Measurements from ENCODE around the gene CHRNB1.
"Not testable (repeated sequence)": the region's sequence is repeated elsewhere in the genome, so short reads cannot be mapped to it uniquely, and the experiment has no call there.

Gene CHRNB1

GRCh38 chr17:7481275-7481674 is 36.4 kb downstream of the CHRNB1 start, which contains the start of gene SLC35G6:
Gene SLC35G6 (plus strand): TSS chr17:7481446. CDS start chr17:7481517, 71 bp downstream.
- H4K8ac ChIP-seq (ENCODE audit: low read depth, low read length) = not testable (repeated sequence)
- no CpG with 5 or more reads among the region's 4 CpGs for whole genome bisulfite sequencing, 2 donors (ENCODE audit: extremely low coverage in 2 of 2, insufficient read length in 2 of 2, insufficient replicate concordance in 1 of 2)
- H3K4me3 ChIP-seq (ENCODE audit: low read length in 2 of 2) = peak within 1 kb of the TSS in 1 of 2 donors; percentile 92

GRCh38 chr17:7481842-7482741 is 37.2 kb downstream of the CHRNB1 start:
- H3K9ac ChIP-seq (ENCODE audit: low read depth, low read length, poor library complexity); H2BK12ac ChIP-seq (ENCODE audit: low read length); H3K27ac ChIP-seq (replicated peaks; ENCODE audit: low read length); H3K4me2 ChIP-seq (ENCODE audit: insufficient read depth, low read length, poor library complexity, severe bottlenecking); H3K14ac ChIP-seq (ENCODE audit: low read length); H3K79me1 ChIP-seq (ENCODE audit: low read depth, low read length); H3K9me3 ChIP-seq (replicated peaks in 1 of 2; ENCODE audit: control insufficient read depth in 2 of 2, insufficient read depth in 1 of 2, low read depth in 1 of 2, low read length in 2 of 2); H3K27me3 ChIP-seq (ENCODE audit: control insufficient read depth in 3 of 3, insufficient read depth in 3 of 3, low read depth in 1 of 3, low read length in 3 of 3); H2BK120ac ChIP-seq (ENCODE audit: low read depth, low read length); H2AFZ ChIP-seq (ENCODE audit: low read length); H4K8ac ChIP-seq (ENCODE audit: low read depth, low read length); H3K18ac ChIP-seq (ENCODE audit: low read length); DNase-seq (ENCODE audit: low spot score): not testable (repeated sequence)
- H4K91ac ChIP-seq (ENCODE audit: low read depth, low read length, poor library complexity) = peak overlapping the region; percentile 22
- H3K36me3 ChIP-seq (replicated peaks in 1 of 2; ENCODE audit: control insufficient read depth in 2 of 2, insufficient read depth in 2 of 2, low read length in 2 of 2) = peaks cover 0 to 15% of the 10 kb centered on the region in 2 donors
- H2BK5ac ChIP-seq (ENCODE audit: low read length) = peak overlapping the region; percentile 43
- peak overlapping the region; percentile 46 for H3K4ac ChIP-seq (ENCODE audit: low read length)
- H3K4me3 ChIP-seq (ENCODE audit: low read length in 2 of 2) = peak overlapping the region in 1 of 2 donors; percentile 68
- peak overlapping the region; percentile 62 for H2BK15ac ChIP-seq (ENCODE audit: low read length)
- H3K23ac ChIP-seq (ENCODE audit: low read depth, low read length, poor library complexity) = peak overlapping the region; percentile 80
- H3K4me1 ChIP-seq (ENCODE audit: control insufficient read depth in 2 of 2, insufficient read depth in 1 of 2, low read depth in 1 of 2, low read length in 2 of 2) = peaks cover 28 to 36% of the 10 kb centered on the region in 2 donors
- no CpG with 5 or more reads among the region's 31 CpGs for WGBS, 2 donors (ENCODE audit: extremely low coverage in 2 of 2, insufficient read length in 2 of 2, insufficient replicate concordance in 1 of 2)
- peak overlapping the region; percentile 60 for H2AK5ac ChIP-seq (ENCODE audit: low read depth, low read length)

More at GRCh38 chr17:7481275-7481674, 36.4 kb downstream of the CHRNB1 start, which contains the start of gene SLC35G6:
- H2BK12ac ChIP-seq (ENCODE audit: low read length); H3K36me3 ChIP-seq (replicated peaks in 1 of 2; ENCODE audit: control insufficient read depth in 2 of 2, insufficient read depth in 2 of 2, low read length in 2 of 2); H3K9me3 ChIP-seq (replicated peaks in 1 of 2; ENCODE audit: control insufficient read depth in 2 of 2, insufficient read depth in 1 of 2, low read depth in 1 of 2, low read length in 2 of 2); H3K27ac ChIP-seq (replicated peaks; ENCODE audit: low read length); H3K18ac ChIP-seq (ENCODE audit: low read length); H4K91ac ChIP-seq (ENCODE audit: low read depth, low read length, poor library complexity); H2BK120ac ChIP-seq (ENCODE audit: low read depth, low read length); H3K14ac ChIP-seq (ENCODE audit: low read length); H3K79me1 ChIP-seq (ENCODE audit: low read depth, low read length); H3K27me3 ChIP-seq (ENCODE audit: control insufficient read depth in 3 of 3, insufficient read depth in 3 of 3, low read depth in 1 of 3, low read length in 3 of 3); H3K9ac ChIP-seq (ENCODE audit: low read depth, low read length, poor library complexity); DNase-seq (ENCODE audit: low spot score): not testable (repeated sequence)
- H2BK15ac ChIP-seq (ENCODE audit: low read length) = peak within 1 kb of the TSS; percentile 40
- H2AFZ ChIP-seq (ENCODE audit: low read length) = peak within 1 kb of the TSS; percentile 88
- H3K23ac ChIP-seq (ENCODE audit: low read depth, low read length, poor library complexity) = peak within 1 kb of the TSS; percentile 25
- H3K4me2 ChIP-seq (ENCODE audit: insufficient read depth, low read length, poor library complexity, severe bottlenecking) = peak within 1 kb of the TSS; percentile 77
- peaks cover 28 to 34% of the 10 kb centered on the region in 2 donors for H3K4me1 ChIP-seq (ENCODE audit: control insufficient read depth in 2 of 2, insufficient read depth in 1 of 2, low read depth in 1 of 2, low read length in 2 of 2)
- H2AK5ac ChIP-seq (ENCODE audit: low read depth, low read length) = peak within 1 kb of the TSS; percentile 60
- peak within 1 kb of the TSS; percentile 46 for H3K4ac ChIP-seq (ENCODE audit: low read length)
- peak within 1 kb of the TSS; percentile 43 for H2BK5ac ChIP-seq (ENCODE audit: low read length)

GRCh38 chr17:7482742-7483088 is 37.9 kb downstream of the CHRNB1 start:
- not testable (repeated sequence) for DNase-seq (ENCODE audit: low spot score)

More at GRCh38 chr17:7482742-7483088, 37.9 kb downstream of the CHRNB1 start:
- H3K4me3 ChIP-seq (ENCODE audit: low read length in 2 of 2) = peak overlapping the region in 1 of 2 donors; percentile 68
- H2AK5ac ChIP-seq (ENCODE audit: low read depth, low read length) = peak overlapping the region; percentile 53
- peak overlapping the region; percentile 62 for H2BK15ac ChIP-seq (ENCODE audit: low read length)
- H3K27me3 ChIP-seq (ENCODE audit: control insufficient read depth in 3 of 3, insufficient read depth in 3 of 3, low read depth in 1 of 3, low read length in 3 of 3); H3K79me1 ChIP-seq (ENCODE audit: low read depth, low read length); H3K4ac ChIP-seq (ENCODE audit: low read length); H2BK120ac ChIP-seq (ENCODE audit: low read depth, low read length); H3K14ac ChIP-seq (ENCODE audit: low read length); H3K9me3 ChIP-seq (replicated peaks in 1 of 2; ENCODE audit: control insufficient read depth in 2 of 2, insufficient read depth in 1 of 2, low read depth in 1 of 2, low read length in 2 of 2); H3K9ac ChIP-seq (ENCODE audit: low read depth, low read length, poor library complexity); H3K4me2 ChIP-seq (ENCODE audit: insufficient read depth, low read length, poor library complexity, severe bottlenecking); H3K18ac ChIP-seq (ENCODE audit: low read length); H2BK12ac ChIP-seq (ENCODE audit: low read length): not testable (repeated sequence)
- peak overlapping the region; percentile 72 for H4K8ac ChIP-seq (ENCODE audit: low read depth, low read length)
- H4K91ac ChIP-seq (ENCODE audit: low read depth, low read length, poor library complexity) = peak overlapping the region; percentile 46
- peak overlapping the region; percentile 97 for H3K27ac ChIP-seq (replicated peaks; ENCODE audit: low read length)
- H3K36me3 ChIP-seq (replicated peaks in 1 of 2; ENCODE audit: control insufficient read depth in 2 of 2, insufficient read depth in 2 of 2, low read length in 2 of 2) = peaks cover 0 to 21% of the 10 kb centered on the region in 2 donors
- peaks cover 25 to 31% of the 10 kb centered on the region in 2 donors for H3K4me1 ChIP-seq (ENCODE audit: control insufficient read depth in 2 of 2, insufficient read depth in 1 of 2, low read depth in 1 of 2, low read length in 2 of 2)
- peak overlapping the region; percentile 96 for H2AFZ ChIP-seq (ENCODE audit: low read length)
- peak overlapping the region; percentile 80 for H3K23ac ChIP-seq (ENCODE audit: low read depth, low read length, poor library complexity)
- H2BK5ac ChIP-seq (ENCODE audit: low read length) = peak overlapping the region; percentile 14
- WGBS, 2 donors (ENCODE audit: extremely low coverage in 2 of 2, insufficient read length in 2 of 2, insufficient replicate concordance in 1 of 2) = no CpG with 5 or more reads among the region's 6 CpGs
